ENCODE data around the gene SALL1. TPM values are rescaled to one million over a fixed set of nuclear protein-coding genes. Genes with fewer than 3 reads are reported as not detected.
A peak's percentile ranks its signal among the peaks of the same experiment; 100 is the strongest.

The SALL1 gene
- total RNA-seq, 2 donors from 2014 or later = not detected

DNA sequence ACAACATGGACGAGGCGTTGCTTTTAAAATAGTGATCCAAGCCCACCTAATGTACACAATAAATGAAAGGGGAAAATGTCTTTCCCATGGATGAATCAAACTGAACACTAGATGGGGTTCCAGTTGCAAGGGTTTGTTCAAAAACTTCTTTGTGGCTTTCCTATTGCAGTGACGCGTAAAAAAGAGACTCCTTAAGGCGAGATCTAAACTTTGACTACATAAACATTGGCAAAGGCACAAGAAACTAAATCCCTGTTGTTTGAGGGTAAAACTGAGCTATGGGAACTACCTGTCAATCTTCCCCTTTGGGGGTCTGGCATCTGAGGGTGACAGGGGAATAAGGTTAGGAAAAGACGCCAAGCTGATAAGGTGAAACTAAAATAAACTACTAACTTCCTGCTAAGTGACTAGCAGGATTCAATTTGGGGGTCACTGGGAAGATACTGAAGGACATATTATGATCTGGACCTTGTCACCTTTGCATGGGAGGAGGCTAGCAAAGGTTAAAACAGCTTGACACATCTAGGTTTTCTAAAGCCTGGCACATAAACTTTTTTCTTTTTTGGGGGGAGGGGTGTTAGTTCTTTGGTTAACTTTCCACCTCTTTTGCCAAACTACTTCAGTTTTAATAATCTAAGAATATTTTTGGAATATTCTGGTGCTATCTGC is 4.7 kb downstream of the SALL1 start:
- H3K4me3 Mint-ChIP-seq = no peak overlapping the region
- peaks cover 32% of the 10 kb centered on the region for H3K27me3 Mint-ChIP-seq (ENCODE audit: low read depth)
- H3K36me3 Mint-ChIP-seq (ENCODE audit: insufficient read depth in 2 of 2) = no peaks in the 10 kb centered on the region

DNA sequence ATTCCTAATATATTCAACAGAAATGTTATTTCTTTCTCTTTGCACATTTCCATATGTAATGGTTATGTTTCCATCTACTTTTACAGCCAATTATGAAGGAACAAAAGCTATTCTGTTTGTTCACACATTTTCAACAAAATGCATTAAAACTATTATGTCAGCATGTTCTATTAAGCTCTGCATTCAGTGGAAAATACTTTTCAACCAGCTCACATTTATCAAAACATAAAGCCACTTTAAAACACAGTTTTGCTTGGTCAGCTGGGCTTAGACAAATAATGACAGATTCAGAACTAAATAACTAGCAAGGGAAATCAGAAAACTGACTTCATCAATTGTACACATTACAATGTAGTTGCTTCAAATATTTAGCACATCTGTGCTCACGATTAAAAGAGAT is 6.9 kb downstream of the SALL1 start:
- Mint-ChIP-seq H3K27ac (no peak overlapping the region), H3K27me3 (ENCODE audit: low read depth) (peaks cover 29% of the 10 kb centered on the region), H3K36me3 (ENCODE audit: insufficient read depth in 2 of 2) (no peaks in the 10 kb centered on the region), H3K4me1 (ENCODE audit: low read depth) (no peaks in the 10 kb centered on the region), H3K9me3 (peaks cover 0 to 1% of the 10 kb centered on the region in 2 donors), H3K4me3 (no peak overlapping the region)
- DNase-seq (no peak), ATAC-seq (replicated peaks in 1 of 2) (no peak)

More for the DNA sequence above, 4.7 kb downstream of the SALL1 start:
- H3K4me1 Mint-ChIP-seq (ENCODE audit: low read depth) = peaks cover 4% of the 10 kb centered on the region
- no peak for DNase-seq
- no peaks in the 10 kb centered on the region for H3K9me3 Mint-ChIP-seq
- H3K27ac Mint-ChIP-seq = no peak overlapping the region
- ATAC-seq (replicated peaks in 1 of 2) = no peak

DNA sequence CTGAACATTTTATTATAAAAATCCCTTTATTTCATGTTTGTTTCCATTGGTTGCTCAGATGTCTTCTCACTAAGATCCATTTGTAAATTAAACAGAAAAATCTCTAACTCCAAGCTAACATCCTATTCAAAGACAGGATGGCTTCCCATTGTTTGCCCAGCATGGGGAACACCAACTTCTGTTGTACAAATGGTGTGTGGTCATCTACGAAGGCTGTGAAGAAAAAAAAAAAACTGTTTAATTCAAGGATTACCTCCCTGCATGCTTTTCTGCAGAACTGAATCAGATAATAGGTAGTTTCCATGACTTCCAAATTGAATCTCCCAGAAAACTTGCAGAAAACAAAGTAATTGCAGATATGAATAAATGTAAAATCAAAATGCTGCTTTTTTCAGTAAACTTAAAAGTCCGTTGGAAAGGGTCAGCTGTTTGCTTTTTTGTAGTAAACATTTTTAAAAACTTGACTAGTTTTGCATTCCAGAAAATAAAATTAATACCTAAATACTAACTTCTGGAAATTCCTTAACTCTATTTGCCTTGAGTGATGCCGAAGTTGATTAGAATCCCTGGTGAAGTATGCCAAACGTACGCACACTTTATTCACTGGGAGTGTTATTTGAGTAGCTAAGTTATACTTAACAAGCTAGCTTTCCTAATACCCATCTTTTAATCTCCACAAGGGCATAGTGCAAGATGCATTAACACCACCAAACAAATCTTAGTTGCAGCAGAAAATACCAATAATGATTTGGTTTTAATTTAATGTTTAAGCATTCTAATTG is 7.7 kb downstream of the SALL1 start:
- H3K4me1 Mint-ChIP-seq (ENCODE audit: low read depth) = no peaks in the 10 kb centered on the region
- no peak for DNase-seq
- no peak for ATAC-seq (replicated peaks in 1 of 2)
- no peak overlapping the region for H3K27ac Mint-ChIP-seq
- H3K27me3 Mint-ChIP-seq (ENCODE audit: low read depth) = peaks cover 21% of the 10 kb centered on the region
- H3K36me3 Mint-ChIP-seq (ENCODE audit: insufficient read depth in 2 of 2) = no peaks in the 10 kb centered on the region
- no peak overlapping the region for H3K4me3 Mint-ChIP-seq
- peaks cover 0 to 1% of the 10 kb centered on the region in 2 donors for H3K9me3 Mint-ChIP-seq

DNA sequence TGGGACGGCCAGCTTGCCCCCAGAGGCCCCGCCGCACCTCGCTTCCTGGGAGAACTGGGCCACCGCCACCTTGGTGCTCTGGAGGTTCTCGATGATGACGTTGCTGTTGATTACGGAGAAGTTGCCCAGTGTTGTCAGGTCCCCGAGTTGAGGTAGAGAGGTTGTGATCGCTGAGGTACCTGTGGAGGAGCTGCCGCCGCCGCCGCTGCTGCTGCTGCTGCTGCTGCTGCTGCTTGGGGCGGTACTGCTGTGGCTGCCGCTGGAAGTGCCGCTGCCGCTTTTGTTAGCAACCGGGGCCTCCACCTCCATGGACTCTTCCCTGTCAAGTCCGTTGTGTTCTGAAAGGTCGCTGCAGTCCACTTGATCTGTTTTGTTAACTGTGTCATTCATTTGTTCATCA is 9.5 kb downstream of the SALL1 start:
- H3K9me3 Mint-ChIP-seq = peaks cover 0 to 1% of the 10 kb centered on the region in 2 donors
- peaks cover 11% of the 10 kb centered on the region for H3K27me3 Mint-ChIP-seq (ENCODE audit: low read depth)
- H3K27ac Mint-ChIP-seq = no peak overlapping the region

DNA sequence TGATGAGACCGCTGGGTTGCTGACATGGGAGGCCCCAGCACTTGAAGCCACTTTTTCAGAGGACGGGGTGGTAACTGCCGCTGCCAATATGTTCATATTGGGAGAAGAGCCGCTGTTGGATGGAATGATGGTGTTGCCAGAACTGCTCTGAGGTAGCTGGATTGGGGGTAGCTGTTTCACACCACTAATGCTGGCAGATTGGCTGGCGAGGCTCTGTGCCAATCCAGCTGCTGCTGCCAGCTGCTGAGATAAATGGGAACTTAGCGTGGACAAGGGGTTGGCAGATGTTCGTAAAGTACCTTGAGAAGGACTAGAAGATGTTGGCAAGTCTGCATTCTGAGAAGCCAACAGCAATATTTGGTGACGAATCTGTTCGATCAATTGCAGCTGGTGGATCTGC is 10.0 kb downstream of the SALL1 start:
- H3K27me3 Mint-ChIP-seq (ENCODE audit: low read depth) = peaks cover 6% of the 10 kb centered on the region
- ATAC-seq (replicated peaks in 1 of 2) (no peak), DNase-seq (no peak)
- H3K4me3 Mint-ChIP-seq = no peak overlapping the region
- H3K4me1 Mint-ChIP-seq (ENCODE audit: low read depth) = no peaks in the 10 kb centered on the region
- H3K27ac Mint-ChIP-seq = no peak overlapping the region
- no peaks in the 10 kb centered on the region for H3K36me3 Mint-ChIP-seq (ENCODE audit: insufficient read depth in 2 of 2)
- H3K9me3 Mint-ChIP-seq = peaks cover 0 to 1% of the 10 kb centered on the region in 2 donors

More for the DNA sequence above, 9.5 kb downstream of the SALL1 start:
- no peak for DNase-seq
- no peaks in the 10 kb centered on the region for H3K4me1 Mint-ChIP-seq (ENCODE audit: low read depth)
- no peak for ATAC-seq (replicated peaks in 1 of 2)
- no peak overlapping the region for H3K4me3 Mint-ChIP-seq
- no peaks in the 10 kb centered on the region for H3K36me3 Mint-ChIP-seq (ENCODE audit: insufficient read depth in 2 of 2)

DNA sequence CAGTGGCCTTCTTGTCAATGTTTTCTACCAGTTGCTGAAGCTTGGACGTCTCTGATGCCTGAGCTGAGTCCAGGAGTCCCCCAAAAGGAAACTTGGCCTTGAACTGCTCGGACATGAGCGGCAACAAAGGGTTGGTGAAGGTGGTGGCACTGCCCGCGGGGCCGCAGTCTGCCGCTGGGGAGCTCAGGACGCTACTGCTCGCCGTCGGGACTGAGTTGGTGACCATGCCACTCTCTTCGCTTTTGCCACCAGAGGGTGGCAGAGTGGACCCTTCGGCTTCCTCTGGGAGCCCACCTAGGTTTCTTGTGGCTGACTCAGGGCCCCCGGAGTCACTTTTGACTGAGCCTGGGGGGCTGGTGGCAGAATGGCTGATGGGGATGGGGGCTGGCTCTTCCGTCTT is 11.0 kb downstream of the SALL1 start:
- ATAC-seq (replicated peaks in 1 of 2) (no peak), DNase-seq (no peak)
- no peak overlapping the region for H3K27ac Mint-ChIP-seq
- peaks cover 6% of the 10 kb centered on the region for H3K27me3 Mint-ChIP-seq (ENCODE audit: low read depth)
- H3K36me3 Mint-ChIP-seq (ENCODE audit: insufficient read depth in 2 of 2) = no peaks in the 10 kb centered on the region
- peaks cover 0 to 1% of the 10 kb centered on the region in 2 donors for H3K9me3 Mint-ChIP-seq
- no peak overlapping the region for H3K4me3 Mint-ChIP-seq
- no peaks in the 10 kb centered on the region for H3K4me1 Mint-ChIP-seq (ENCODE audit: low read depth)

DNA sequence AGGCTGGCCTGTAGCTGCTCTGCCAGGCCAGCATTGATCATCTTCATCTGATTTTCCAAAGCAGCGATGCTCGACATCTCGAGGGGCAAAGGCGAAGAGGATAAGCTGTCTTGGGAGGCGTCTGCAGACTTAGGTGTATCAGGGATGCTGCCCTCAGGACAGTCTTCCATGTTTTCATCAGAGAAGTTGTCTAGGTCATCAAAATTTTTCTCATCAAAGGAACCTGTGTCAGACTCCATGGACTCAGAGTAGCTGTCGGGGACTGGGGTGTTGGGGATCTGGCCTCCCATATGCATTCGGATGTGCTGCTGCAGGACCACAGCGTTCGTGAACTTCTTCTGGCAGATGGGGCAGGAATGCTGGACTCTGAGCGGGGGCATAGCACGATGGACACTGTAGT is 11.5 kb downstream of the SALL1 start:
- no peaks in the 10 kb centered on the region for H3K36me3 Mint-ChIP-seq (ENCODE audit: insufficient read depth in 2 of 2)
- ATAC-seq (replicated peaks in 1 of 2) (no peak), DNase-seq (no peak)
- no peak overlapping the region for H3K4me3 Mint-ChIP-seq
- peaks cover 0 to 1% of the 10 kb centered on the region in 2 donors for H3K9me3 Mint-ChIP-seq
- H3K4me1 Mint-ChIP-seq (ENCODE audit: low read depth) = no peaks in the 10 kb centered on the region
- H3K27me3 Mint-ChIP-seq (ENCODE audit: low read depth) = peaks cover 9% of the 10 kb centered on the region
- no peak overlapping the region for H3K27ac Mint-ChIP-seq

DNA sequence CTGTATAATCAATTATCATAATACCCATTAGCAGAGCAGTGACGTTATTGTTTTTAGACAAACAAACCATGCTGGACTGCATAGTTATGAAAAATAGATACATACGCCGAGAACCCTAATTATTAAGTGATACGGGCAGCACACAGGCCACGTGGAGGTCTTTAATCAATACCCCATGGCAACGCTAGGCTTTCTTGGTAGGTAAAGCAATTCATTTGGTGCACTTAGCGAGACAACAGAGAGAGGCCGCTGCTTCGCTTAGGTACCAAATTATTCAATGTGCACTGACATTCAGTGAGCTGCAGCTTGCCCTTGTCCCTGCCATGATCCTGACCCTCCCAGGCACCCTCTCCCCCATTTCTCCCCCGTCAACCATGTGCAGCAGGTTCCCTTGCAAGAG is 12.9 kb downstream of the SALL1 start:
- ATAC-seq (replicated peaks in 1 of 2) = no peak
- DNase-seq = no peak
- Mint-ChIP-seq H3K9me3 (peaks cover 0 to 1% of the 10 kb centered on the region in 2 donors), H3K4me1 (ENCODE audit: low read depth) (no peaks in the 10 kb centered on the region), H3K27me3 (ENCODE audit: low read depth) (peaks cover 18% of the 10 kb centered on the region), H3K4me3 (no peak overlapping the region), H3K27ac (no peak overlapping the region), H3K36me3 (ENCODE audit: insufficient read depth in 2 of 2) (peaks cover 0 to 5% of the 10 kb centered on the region in 2 donors)

DNA sequence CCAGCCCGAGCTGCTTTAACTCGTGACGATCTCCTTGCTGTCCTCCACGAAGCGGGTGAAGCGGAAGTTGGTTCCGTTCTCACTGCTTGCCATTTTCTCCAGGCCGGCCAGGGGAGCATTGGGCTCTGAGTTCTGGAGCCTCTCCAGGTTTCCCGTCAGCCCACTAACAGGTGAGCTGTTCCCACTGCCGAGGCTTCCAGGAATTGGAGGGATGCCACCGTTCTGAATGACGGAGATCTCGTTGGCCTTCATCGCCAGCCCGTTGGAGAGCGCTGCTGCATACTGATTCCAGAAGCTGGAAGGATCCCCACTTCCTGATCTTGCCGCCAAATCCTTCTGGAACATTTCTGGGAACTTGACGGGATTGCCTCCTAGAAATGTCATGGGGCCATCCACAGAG is 14.0 kb downstream of the SALL1 start:
- Mint-ChIP-seq H3K4me3 (no peak overlapping the region), H3K27me3 (ENCODE audit: low read depth) (peaks cover 19% of the 10 kb centered on the region), H3K27ac (no peak overlapping the region)

DNA sequence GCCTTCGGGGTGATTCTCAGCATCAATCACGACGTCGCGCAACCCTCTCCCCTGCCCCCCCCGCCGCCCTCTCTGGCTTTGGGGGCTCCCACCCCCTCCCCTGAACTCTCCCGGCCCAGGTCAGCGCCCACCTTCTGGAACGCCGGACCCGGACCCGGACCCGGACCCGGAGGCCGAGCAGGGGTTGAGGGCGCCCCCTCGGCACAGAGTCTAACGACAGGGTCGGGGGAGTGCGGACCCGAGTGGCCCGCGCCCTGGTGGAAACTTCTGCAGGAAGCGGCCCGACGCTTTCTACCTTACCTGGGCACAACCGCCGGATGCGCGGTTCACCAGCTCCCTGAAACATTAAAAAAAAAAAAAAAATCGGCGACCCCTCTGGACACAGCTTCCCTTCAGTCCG is 16.2 kb downstream of the SALL1 start:
- Mint-ChIP-seq H3K36me3 (ENCODE audit: insufficient read depth in 2 of 2) (peaks cover 0 to 5% of the 10 kb centered on the region in 2 donors), H3K4me3 (no peak overlapping the region), H3K27me3 (ENCODE audit: low read depth) (peaks cover 19% of the 10 kb centered on the region), H3K27ac (peak overlapping the region; percentile 15), H3K9me3 (peaks cover 0 to 1% of the 10 kb centered on the region in 2 donors), H3K4me1 (ENCODE audit: low read depth) (no peaks in the 10 kb centered on the region)
- no peak for ATAC-seq (replicated peaks in 1 of 2)
- DNase-seq = no peak

More for the DNA sequence above, 14.0 kb downstream of the SALL1 start:
- H3K4me1 Mint-ChIP-seq (ENCODE audit: low read depth) = no peaks in the 10 kb centered on the region
- no peak for DNase-seq
- H3K9me3 Mint-ChIP-seq = peaks cover 0 to 1% of the 10 kb centered on the region in 2 donors
- peaks cover 0 to 5% of the 10 kb centered on the region in 2 donors for H3K36me3 Mint-ChIP-seq (ENCODE audit: insufficient read depth in 2 of 2)
- ATAC-seq (replicated peaks in 1 of 2) = no peak

DNA sequence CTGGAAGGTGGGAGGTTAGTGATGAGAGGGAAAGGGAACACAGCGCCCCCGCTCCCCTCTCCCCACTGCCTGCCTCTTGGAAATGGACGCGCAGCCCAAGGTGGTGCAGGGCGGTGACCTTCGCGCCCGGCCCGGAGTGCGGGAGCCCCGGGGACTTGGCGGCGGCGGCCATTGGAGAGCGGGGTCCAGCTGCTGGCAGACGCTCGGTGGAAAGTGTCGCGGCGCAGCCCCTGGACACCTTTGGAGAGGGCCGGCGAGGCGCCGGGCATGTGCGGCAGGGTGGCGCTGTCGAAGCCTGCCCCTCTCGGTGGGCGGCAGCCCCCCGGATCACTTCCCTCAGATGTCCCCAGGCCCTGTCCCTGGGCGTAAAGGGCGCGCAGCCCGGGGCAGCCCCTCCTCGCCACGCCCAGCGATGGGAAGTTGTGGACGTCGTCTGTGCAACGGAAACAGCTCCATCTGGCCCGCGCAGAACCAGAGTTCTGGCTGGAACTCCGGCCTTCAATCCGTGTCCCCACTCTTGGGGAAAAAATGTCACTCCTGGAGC is 16.7 kb downstream of the SALL1 start:
- DNase-seq (no peak), ATAC-seq (replicated peaks in 1 of 2) (no peak)
- peaks cover 0 to under 1% of the 10 kb centered on the region in 2 donors for H3K9me3 Mint-ChIP-seq
- H3K36me3 Mint-ChIP-seq (ENCODE audit: insufficient read depth in 2 of 2) = peaks cover 0 to 5% of the 10 kb centered on the region in 2 donors
- no peak overlapping the region for H3K4me3 Mint-ChIP-seq
- peaks cover 19% of the 10 kb centered on the region for H3K27me3 Mint-ChIP-seq (ENCODE audit: low read depth)
- H3K27ac Mint-ChIP-seq = no peak overlapping the region
- no peaks in the 10 kb centered on the region for H3K4me1 Mint-ChIP-seq (ENCODE audit: low read depth)

DNA sequence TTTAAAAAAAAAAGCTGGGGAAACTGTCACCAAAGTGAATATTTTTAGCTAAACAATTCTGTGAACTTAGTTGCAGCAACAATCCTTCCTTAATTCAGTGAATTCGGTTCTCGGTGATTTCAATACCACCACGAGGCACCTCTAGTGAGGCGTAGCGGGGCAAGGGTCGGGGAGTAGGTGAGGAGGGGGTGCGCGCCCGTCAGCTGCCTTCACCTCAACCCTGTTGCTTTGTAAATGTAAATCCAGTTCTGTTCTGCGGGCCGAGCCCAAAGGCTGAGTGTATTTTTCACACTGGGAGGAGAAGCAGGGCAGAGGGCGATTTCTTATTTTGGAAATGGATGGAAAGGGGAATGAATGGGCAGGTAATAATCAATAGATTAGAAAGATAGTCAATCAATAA is 17.4 kb downstream of the SALL1 start:
- Mint-ChIP-seq H3K27ac (no peak overlapping the region), H3K4me3 (no peak overlapping the region), H3K36me3 (ENCODE audit: insufficient read depth in 2 of 2) (peaks cover 0 to 5% of the 10 kb centered on the region in 2 donors), H3K9me3 (no peaks in the 10 kb centered on the region), H3K27me3 (ENCODE audit: low read depth) (peaks cover 19% of the 10 kb centered on the region), H3K4me1 (ENCODE audit: low read depth) (no peaks in the 10 kb centered on the region)
- ATAC-seq (replicated peaks in 1 of 2) (no peak), DNase-seq (no peak)

DNA sequence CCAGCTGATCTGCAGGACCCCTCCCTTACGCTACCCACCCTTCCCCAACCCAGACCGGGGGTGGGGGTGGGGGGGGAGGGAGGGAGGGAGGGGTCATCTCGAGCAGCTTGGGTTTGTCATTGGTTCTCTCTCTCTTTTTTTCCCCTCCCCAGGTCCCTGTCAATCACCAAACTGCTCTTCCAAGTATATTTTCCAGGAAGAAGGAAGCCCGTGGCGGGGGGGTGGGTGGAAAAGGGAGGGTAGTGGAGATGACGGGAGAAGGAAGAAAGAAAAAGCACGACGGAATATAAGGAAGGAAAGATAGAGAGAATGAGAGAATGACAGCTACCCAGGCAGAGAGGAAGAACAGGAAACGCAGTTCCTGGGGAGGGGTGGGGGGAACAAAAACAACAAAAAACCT is 17.9 kb downstream of the SALL1 start:
- ATAC-seq (replicated peaks in 1 of 2) = no peak
- no peak overlapping the region for H3K4me3 Mint-ChIP-seq
- peaks cover 19% of the 10 kb centered on the region for H3K27me3 Mint-ChIP-seq (ENCODE audit: low read depth)
- no peak overlapping the region for H3K27ac Mint-ChIP-seq
- H3K4me1 Mint-ChIP-seq (ENCODE audit: low read depth) = no peaks in the 10 kb centered on the region
- peaks cover 0 to 5% of the 10 kb centered on the region in 2 donors for H3K36me3 Mint-ChIP-seq (ENCODE audit: insufficient read depth in 2 of 2)
- no peaks in the 10 kb centered on the region for H3K9me3 Mint-ChIP-seq
- no peak for DNase-seq
